Right renal cortex interstitium (tissue), 3 donors: ENCODE data around the gene L3HYPDH. TPM values are rescaled to one million over a fixed set of nuclear protein-coding genes. Genes with fewer than 3 reads are reported as not detected.
A peak's percentile ranks its signal among the peaks of the same experiment; 100 is the strongest.

ENCODE experiments used
- DNase-seq, 3 donors: peaks; one replicate each; pipeline ENCODE4 v3.0.0-alpha.2; 2013; ENCODE audit warnings: low read depth in 3 of 3, low spot score in 2 of 3
- polyA plus RNA-seq, 3 donors: library from polyadenylated mRNA; unstranded; fragments of 120-200 nt; gene quantifications; one replicate each; pipeline ENCODE4 v1.2.1, GENCODE V29; 2013; ENCODE audit not compliant: insufficient read length in 3 of 3

Gene L3HYPDH
- polyA plus RNA-seq, 3 donors = 40.3 to 58.9 (median 45.1) TPM

- no peak for DNase-seq
Measured at GRCh38 chr14:59428581-59429012, 55.6 kb downstream of the L3HYPDH start.

DNA sequence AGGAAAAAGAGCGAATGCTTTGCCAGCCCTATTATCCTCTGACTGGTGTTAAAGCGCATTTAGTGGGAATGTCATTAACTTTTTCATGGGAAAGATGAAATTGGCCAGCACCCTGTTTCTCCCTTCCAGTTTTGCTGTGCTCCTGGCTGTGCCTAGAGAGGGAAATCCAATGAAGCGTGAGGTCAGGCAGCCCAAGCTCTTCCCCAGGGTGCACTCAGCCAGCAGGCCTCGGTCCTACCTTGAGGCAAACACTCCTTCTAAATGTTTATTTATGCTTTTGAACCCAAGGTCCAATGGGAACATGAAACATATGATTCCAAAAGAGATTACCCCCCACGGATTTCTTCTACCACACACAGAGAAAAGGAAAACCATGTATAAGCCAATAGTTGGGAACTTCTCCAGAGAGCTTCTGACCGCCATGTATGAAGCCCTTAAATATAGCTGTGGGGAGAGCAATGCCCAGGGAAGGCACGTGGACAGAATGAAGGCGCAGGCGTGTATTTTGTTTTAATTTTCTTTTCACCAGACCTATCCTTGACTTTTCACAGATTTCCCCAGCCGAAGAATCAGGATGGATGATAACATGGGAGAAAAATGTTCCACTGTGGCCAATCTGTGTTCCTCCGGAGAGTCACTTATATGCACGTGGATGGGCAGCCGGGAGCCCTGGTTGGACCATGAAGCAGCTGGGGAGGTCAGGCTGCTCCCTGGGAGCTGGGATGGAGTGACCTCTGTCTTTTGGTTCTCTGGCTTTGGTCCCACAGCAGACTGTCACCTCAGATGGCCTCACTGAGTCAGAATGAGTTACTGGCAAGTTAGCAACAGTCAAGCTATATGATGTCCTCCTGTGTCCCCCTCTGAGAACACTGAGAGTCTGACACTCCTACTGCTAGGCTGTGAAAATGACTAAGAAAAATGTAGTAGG lies 56.3 kb downstream of the L3HYPDH start:
- DNase-seq = no peak

DNA sequence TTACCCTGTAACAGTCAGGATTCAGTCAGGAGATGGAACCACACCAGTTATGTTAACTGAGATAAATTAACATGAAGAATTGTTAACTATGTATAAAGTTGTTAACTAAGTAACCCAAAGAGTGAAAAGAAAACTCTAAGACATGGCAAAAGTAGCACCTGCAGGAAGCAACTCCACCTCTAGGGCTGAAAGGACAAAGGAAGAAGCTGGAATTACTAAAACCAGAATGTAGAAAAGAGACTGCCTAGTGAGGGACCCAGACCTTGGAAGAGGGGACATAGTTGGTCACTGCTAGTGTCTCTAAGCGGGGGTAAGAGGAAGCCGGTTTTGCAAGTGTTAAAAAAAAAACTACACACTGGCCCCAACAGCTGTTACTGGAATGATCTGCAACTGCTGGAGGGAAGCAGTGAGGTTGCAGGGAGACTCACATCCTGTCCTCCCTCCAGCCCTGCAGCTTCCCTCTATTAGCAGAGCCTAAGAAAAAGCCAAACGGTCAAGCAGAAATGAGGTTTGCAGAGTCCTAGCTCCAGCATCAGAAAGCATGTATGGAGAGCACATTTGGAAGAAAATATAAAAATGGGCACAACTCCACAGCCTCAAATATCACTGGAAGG lies 58.8 kb downstream of the L3HYPDH start:
- DNase-seq = peak in 1 of 3 donors; percentile 50

- DNase-seq = peak in 2 of 3 donors; percentile 59 to 78
Measured at GRCh38 chr14:59424341-59425071, 59.7 kb downstream of the L3HYPDH start.

Other genes starting within 250 kb of the L3HYPDH start
- gene GPR135, start 19.0 kb downstream of the L3HYPDH start, polyA plus RNA-seq = 1 to 10 TPM; 2.9 to 3.7 (median 3.2) TPM
- gene JKAMP, start 109 bp upstream of the L3HYPDH start, polyA plus RNA-seq = 10 to 100 TPM; 77.9 to 84.2 (median 80.3) TPM
- 1 to 10 TPM in 1 of 3 donors, under 1 TPM in 2; 0.21 to 1.3 (median 0.50) TPM for gene CCDC175, start 92.4 kb upstream of the L3HYPDH start, polyA plus RNA-seq